SK-N-SH (cell line): ENCODE measurements around the gene CPEB2.

ENCODE experiments used
- CTCF ChIP-seq: fragments of 200-600 bp; sonication (generic); IDR thresholded peaks from 2 replicates; pipeline ENCODE4 v1.6.1; 2017; ENCODE audit warnings: antibody characterized with exemption, mild to moderate bottlenecking, moderate library complexity
- TF ChIP-seq, protein P1 (sequence below): IDR thresholded peaks from 2 replicates; pipeline ENCODE4 v1.4.0; 2012; ENCODE audit warnings: low read depth

DNA sequence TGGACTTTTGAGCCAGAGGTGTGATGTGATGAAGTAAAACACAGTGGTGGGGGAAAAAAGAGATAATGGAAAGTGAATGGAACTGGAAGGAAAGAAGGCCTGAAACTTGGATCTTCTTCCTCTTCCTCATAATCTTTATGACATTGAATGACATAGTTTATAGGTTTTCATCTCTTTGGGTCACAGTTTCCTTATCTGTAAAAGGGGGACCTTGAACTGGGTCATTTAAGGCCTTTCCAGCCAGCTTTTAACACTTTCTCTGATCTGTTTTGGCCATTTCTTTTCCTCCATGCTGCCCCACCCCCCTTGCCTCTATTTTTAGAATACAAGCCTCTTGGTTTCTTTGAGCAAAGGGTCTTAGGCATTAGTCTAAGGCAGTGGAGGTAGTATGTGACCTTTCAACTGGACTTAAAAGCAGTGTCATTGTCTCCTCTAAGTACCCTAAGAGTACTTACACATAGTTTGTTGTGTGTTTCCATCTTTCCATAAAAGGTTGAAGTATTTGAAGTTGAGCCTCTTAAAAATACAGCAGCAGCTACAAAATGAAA is 7.8 kb downstream of the CPEB2 start:
- TF ChIP-seq CTCF: no peak
- TF ChIP-seq, protein P1, sequence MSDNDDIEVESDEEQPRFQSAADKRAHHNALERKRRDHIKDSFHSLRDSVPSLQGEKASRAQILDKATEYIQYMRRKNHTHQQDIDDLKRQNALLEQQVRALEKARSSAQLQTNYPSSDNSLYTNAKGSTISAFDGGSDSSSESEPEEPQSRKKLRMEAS: no peak
